Upper lobe of right lung (tissue), 1 donor: ENCODE data around the gene EDNRB. TPM values are rescaled to one million over a fixed set of nuclear protein-coding genes. Genes with fewer than 3 reads are reported as not detected.

Source experiments
- ATAC-seq: fragments of 200-7000 bp; cut with Tn5 transposase; one replicate; pipeline ENCODE4 v1.9.1; 2020; ENCODE audit warnings: mild to moderate bottlenecking, moderate library complexity
- DNase-seq: peaks from one replicate; pipeline ENCODE4 v3.0.0-alpha.2; 2020
- H3K27ac ChIP-seq: fragments of 200-600 bp; one replicate; pipeline ENCODE4 v1.8.0; 2022
- H3K27me3 ChIP-seq: fragments of 200-600 bp; one replicate; pipeline ENCODE4 v1.8.0; 2022; ENCODE audit warnings: mild to moderate bottlenecking
- H3K36me3 ChIP-seq: fragments of 200-600 bp; one replicate; pipeline ENCODE4 v1.8.0; 2022
- H3K4me1 ChIP-seq: fragments of 200-600 bp; one replicate; pipeline ENCODE4 v1.8.0; 2022
- H3K4me3 ChIP-seq: fragments of 200-600 bp; one replicate; pipeline ENCODE4 v1.8.0; 2022; ENCODE audit warnings: mild to moderate bottlenecking
- H3K9me3 ChIP-seq: fragments of 200-600 bp; one replicate; pipeline ENCODE4 v1.8.0; 2022
- CTCF ChIP-seq: fragments of 200-600 bp; IDR thresholded peaks from one replicate; pipeline ENCODE4 v1.8.0; 2022; ENCODE audit warnings: antibody characterized with exemption
- intact Hi-C: fragments of 100-400 bp; cut with DNase I; formaldehyde crosslinking; loops from one replicate; pipeline ENCODE4 v1.11.0; 2022
- total RNA-seq: library from RNA; stranded (reverse); fragmentation: NEBNext Ultra II Directional; extraction: Animal tissue kit (Norgen Biotek cat#: 25700); gene quantifications from one replicate; pipeline ENCODE4 v1.2.1, GENCODE V29; 2021
- donor health status: DM: no; HTN: yes; CAD: no; lungs with severe emphysema.

EDNRB gene
- total RNA-seq, 1 donor from 2014 or later: 61.7 TPM

GRCh38 chr13:77930430-77930829 lies 11.8 kb upstream of the EDNRB start:
- intact Hi-C loops: no loop called here
- Histone ChIP-seq H3K9me3 (no peaks in the 10 kb centered on the region), H3K27me3 (no peaks in the 10 kb centered on the region), H3K4me3 (no peak overlapping the region), H3K36me3 (no peaks in the 10 kb centered on the region), H3K4me1 (no peaks in the 10 kb centered on the region), H3K27ac (no peak overlapping the region)
- ATAC-seq: no peak
- TF ChIP-seq CTCF: no peak
- DNase-seq: no peak

DNA sequence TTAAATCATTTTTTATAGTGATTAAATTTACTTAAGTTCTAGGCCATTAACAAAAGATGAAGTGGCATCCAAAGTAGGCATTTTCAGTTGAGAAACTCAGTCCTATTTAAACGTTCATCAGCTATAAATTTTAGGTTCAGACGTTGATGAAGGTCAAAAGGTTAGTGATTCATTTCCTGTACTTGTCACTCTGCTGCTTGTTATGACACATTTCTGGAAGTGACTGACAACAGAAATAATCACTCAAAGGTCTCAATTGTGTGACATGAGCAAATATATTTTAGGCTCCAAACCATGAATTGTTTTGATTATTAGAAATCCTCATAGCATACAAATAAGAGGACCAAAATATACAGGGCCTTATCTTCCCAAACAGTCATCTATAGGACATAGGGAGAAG lies 10.3 kb upstream of the EDNRB start:
- no peaks in the 10 kb centered on the region for H3K9me3 ChIP-seq
- ATAC-seq (no peak), DNase-seq (no peak)
- intact Hi-C loops: no loop called here
- no peaks in the 10 kb centered on the region for H3K36me3 ChIP-seq
- no peaks in the 10 kb centered on the region for H3K27me3 ChIP-seq
- H3K4me3 ChIP-seq: no peak overlapping the region
- H3K27ac ChIP-seq: no peak overlapping the region
- no peak for TF ChIP-seq CTCF
- no peaks in the 10 kb centered on the region for H3K4me1 ChIP-seq

DNA sequence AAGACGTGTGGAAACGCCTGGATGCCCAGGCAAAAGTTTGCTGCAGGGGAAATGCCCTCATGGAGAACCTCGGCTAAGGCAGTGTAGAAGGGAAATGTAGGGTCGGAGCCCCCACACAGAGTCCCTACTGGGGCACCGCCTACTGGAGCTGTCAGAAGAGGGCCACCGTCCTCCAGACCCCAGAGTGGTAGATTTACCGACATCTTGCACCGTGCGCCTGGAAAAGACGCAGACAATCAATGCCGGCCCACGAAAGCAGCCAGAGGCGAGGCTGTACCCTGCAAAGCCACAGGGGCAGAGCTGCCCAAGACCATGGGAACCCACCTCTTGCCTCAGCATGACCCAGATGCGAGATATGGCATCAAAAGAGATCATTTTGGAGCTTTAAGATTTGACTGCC lies 7.0 kb upstream of the EDNRB start:
- H3K9me3 ChIP-seq: no peaks in the 10 kb centered on the region
- no peaks in the 10 kb centered on the region for H3K36me3 ChIP-seq
- H3K4me3 ChIP-seq: no peak overlapping the region
- no peak overlapping the region for H3K27ac ChIP-seq
- no peak for DNase-seq
- ATAC-seq: no peak
- H3K27me3 ChIP-seq: no peaks in the 10 kb centered on the region
- intact Hi-C loops: no loop called here
- no peak for TF ChIP-seq CTCF
- H3K4me1 ChIP-seq: no peaks in the 10 kb centered on the region

- DNase-seq: no peak
- Histone ChIP-seq H3K9me3 (no peaks in the 10 kb centered on the region), H3K4me3 (peak overlapping the region; percentile 68), H3K27me3 (peaks cover 6% of the 10 kb centered on the region), H3K27ac (peak overlapping the region; percentile 65), H3K4me1 (no peaks in the 10 kb centered on the region), H3K36me3 (no peaks in the 10 kb centered on the region)
- intact Hi-C loops: no loop called here
- peak; percentile 27 for ATAC-seq
- TF ChIP-seq CTCF: no peak
Observed at GRCh38 chr13:77919921-77920294, 1.3 kb upstream of the EDNRB start.

- Histone ChIP-seq H3K36me3 (no peaks in the 10 kb centered on the region), H3K4me1 (no peaks in the 10 kb centered on the region), H3K27me3 (peaks cover 6% of the 10 kb centered on the region), H3K9me3 (no peaks in the 10 kb centered on the region), H3K4me3 (peak overlapping the region; percentile 68), H3K27ac (peak overlapping the region; percentile 65)
- intact Hi-C loops: no loop called here
- ATAC-seq (peak; percentile 69), DNase-seq (peak; percentile 73)
- no peak for TF ChIP-seq CTCF
Observed at GRCh38 chr13:77919246-77919920, 752 bp upstream of the EDNRB start.

GRCh38 chr13:77916488-77916887 lies 2.1 kb downstream of the EDNRB start:
- DNase-seq: no peak

More at GRCh38 chr13:77916488-77916887, 2.1 kb downstream of the EDNRB start:
- intact Hi-C loops: no loop called here
- H3K4me3 ChIP-seq: peak overlapping the region; percentile 68
- H3K27me3 ChIP-seq: peaks cover 6% of the 10 kb centered on the region
- H3K27ac ChIP-seq: peak overlapping the region; percentile 65
- no peak for ATAC-seq
- H3K9me3 ChIP-seq: no peaks in the 10 kb centered on the region
- H3K36me3 ChIP-seq: no peaks in the 10 kb centered on the region
- TF ChIP-seq CTCF: no peak
- no peaks in the 10 kb centered on the region for H3K4me1 ChIP-seq
